GM19397 (cell line): ENCODE results near the gene CCDC154.
"Not testable (repeated sequence)": the region's sequence is repeated elsewhere in the genome, so short reads cannot be mapped to it uniquely, and the experiment has no call there.

Experiments used
- ATAC-seq: cut with Tn5 transposase; IDR thresholded peaks from one replicate; pipeline ENCODE4 v1.9.1; 2021; ENCODE audit warnings: mild to moderate bottlenecking, moderate library complexity; ENCODE audit not compliant: unreplicated experiment

Gene CCDC154

GRCh38 chr16:1474082-1474795 is 29.9 kb upstream of the CCDC154 start:
- no peak for ATAC-seq

GRCh38 chr16:1472974-1473373 is 28.6 kb upstream of the CCDC154 start:
- no peak for ATAC-seq

GRCh38 chr16:1471569-1472194 is 27.3 kb upstream of the CCDC154 start:
- ATAC-seq, result no peak

- ATAC-seq, result no peak
These were observed 26.3 kb upstream of the CCDC154 start for GRCh38 chr16:1470481-1471251.

GRCh38 chr16:1469693-1470201 is 25.4 kb upstream of the CCDC154 start:
- no peak for ATAC-seq

GRCh38 chr16:1469141-1469540 is 24.8 kb upstream of the CCDC154 start:
- not testable (repeated sequence) for ATAC-seq

GRCh38 chr16:1468426-1468810 is 24.1 kb upstream of the CCDC154 start:
- no peak for ATAC-seq

GRCh38 chr16:1466968-1467521 is 22.7 kb upstream of the CCDC154 start:
- no peak for ATAC-seq

- ATAC-seq, result no peak
These were observed 21.7 kb upstream of the CCDC154 start for GRCh38 chr16:1466054-1466453.

- no peak for ATAC-seq
These were observed 21.2 kb upstream of the CCDC154 start for GRCh38 chr16:1465567-1465915.

- no peak for ATAC-seq
These were observed 20.7 kb upstream of the CCDC154 start for GRCh38 chr16:1464894-1465566.

GRCh38 chr16:1464196-1464893 is 20.0 kb upstream of the CCDC154 start:
- no peak for ATAC-seq

- no peak for ATAC-seq
These were observed 16.8 kb upstream of the CCDC154 start for GRCh38 chr16:1461146-1461545.

GRCh38 chr16:1460602-1461138 is 16.3 kb upstream of the CCDC154 start:
- no peak for ATAC-seq

- no peak for ATAC-seq
These were observed 15.6 kb upstream of the CCDC154 start for GRCh38 chr16:1459967-1460366.

- ATAC-seq, result no peak
These were observed 14.6 kb upstream of the CCDC154 start for GRCh38 chr16:1458977-1459341.

GRCh38 chr16:1458336-1458976 is 14.1 kb upstream of the CCDC154 start:
- no peak for ATAC-seq

- no peak for ATAC-seq
These were observed 13.3 kb upstream of the CCDC154 start for GRCh38 chr16:1457489-1458245.

- ATAC-seq, result no peak
These were observed 12.6 kb upstream of the CCDC154 start for GRCh38 chr16:1456951-1457350.
